K562 (cell line): Measurements from ENCODE around the gene DDR1. TPM values are rescaled to one million over a fixed set of nuclear protein-coding genes. Genes with fewer than 3 reads are reported as not detected.

Source experiments
- ARID2 ChIP-seq: fragments of 450-650 bp; IDR thresholded peaks from 2 replicates; pipeline ENCODE4 v1.6.1; 2017; ENCODE audit warnings: antibody characterized with exemption, mild to moderate bottlenecking
- BCOR ChIP-seq: fragments of 450-650 bp; IDR thresholded peaks from 2 replicates; pipeline ENCODE4 v1.6.1; 2016
- ETV1 ChIP-seq: fragments of 450-650 bp; conservative IDR thresholded peaks from 2 replicates; pipeline ENCODE4 v1.6.1; 2016; ENCODE audit warnings: missing genetic modification characterization, control low read depth, low read depth, missing compliant biosample characterization
- GABPA ChIP-seq: fragments of 200-800 bp; sonication (Bioruptor generic); conservative IDR thresholded peaks from 2 replicates; pipeline ENCODE4 v1.6.1; 2016; ENCODE audit warnings: low read depth, missing genetic modification characterization, missing compliant biosample characterization
- HDAC1 ChIP-seq, 2 experiments: fragments of 450-650 bp; IDR thresholded peaks; 2 replicates each; pipeline ENCODE4 v1.6.1; 2016 to 2017; ENCODE audit warnings: inconsistent platforms in 1 of 2, mild to moderate bottlenecking in 1 of 2, moderate library complexity in 1 of 2
- HEY1 ChIP-seq: fragments of 250-450 bp; sonication (Bioruptor Pico); IDR thresholded peaks from 2 replicates; pipeline ENCODE4 v1.5.0; 2020; ENCODE audit warnings: mild to moderate bottlenecking, moderate library complexity, borderline replicate concordance
- MBD1 ChIP-seq: fragments of 250-450 bp; sonication (Bioruptor Pico); IDR thresholded peaks from 2 replicates; pipeline ENCODE4 v1.8.0; 2022; ENCODE audit warnings: inconsistent platforms
- MXI1 ChIP-seq: IDR thresholded peaks from 2 replicates; pipeline ENCODE4 v1.6.1; 2011; ENCODE audit warnings: low read depth, mild to moderate bottlenecking, improper control_type of control experiment, low read length
- NCOR1 ChIP-seq: fragments of 450-650 bp; IDR thresholded peaks from 2 replicates; pipeline ENCODE4 v1.6.1; 2016; ENCODE audit warnings: mild to moderate bottlenecking, moderate library complexity
- ZBTB17 ChIP-seq: fragments of 450-650 bp; formaldehyde crosslinking; IDR thresholded peaks from 2 replicates; pipeline ENCODE4 v1.4.0; 2020; ENCODE audit warnings: mild to moderate bottlenecking
- ZBTB33 ChIP-seq: sonication (generic); formaldehyde crosslinking; IDR thresholded peaks from 2 replicates; pipeline ENCODE4 v1.8.1; 2023; ENCODE audit warnings: mild to moderate bottlenecking, missing genetic modification reagents
- ZBTB40 ChIP-seq, 2 experiments: fragments of 450-650 bp in 1 of 2; sonication (generic) in 1 of 2; formaldehyde crosslinking in 1 of 2; IDR thresholded peaks; 2 replicates each; pipeline versions ENCODE4 v1.7.1 to v1.9.0; 2016 to 2022; ENCODE audit warnings: inconsistent platforms in 1 of 2, mild to moderate bottlenecking in 1 of 2, missing genetic modification reagents in 1 of 2
- ZNF408 ChIP-seq: fragments of 250-450 bp; sonication (Bioruptor Pico); IDR thresholded peaks from 2 replicates; pipeline ENCODE4 v1.4.0; 2020; ENCODE audit warnings: low read depth, mild to moderate bottlenecking, moderate library complexity
- ZNF431 ChIP-seq: sonication (generic); formaldehyde crosslinking; IDR thresholded peaks from 2 replicates; pipeline ENCODE4 v1.8.0; 2022; ENCODE audit warnings: mild to moderate bottlenecking, missing genetic modification reagents
- polyA plus RNA-seq, 8 experiments: library from polyadenylated mRNA; depleted of rRNA in 4 of 8; stranded (reverse) in 5 of 8; unstranded in 3 of 8; fragments of >200 nt; fragmentation: Nextera tagmentation in 2 of 8; fragmentation: Illumina TruSeq in 1 of 8; extraction: Ambion mirVana in 2 of 8; extraction: Trizol in 1 of 8; gene quantifications; 2 replicates each; pipeline versions ENCODE4 v1.2.1 to v1.2.3, GENCODE V29; 2011 to 2014; ENCODE audit warnings: inconsistent platforms in 1 of 8, missing spikeins in 1 of 8
- total RNA-seq, 7 experiments: library from RNA; depleted of rRNA in 6 of 7; stranded (reverse); fragments of >200 nt in 6 of 7; fragmentation: Illumina TruSeq in 2 of 7; extraction: Trizol in 2 of 7; gene quantifications; 2 replicates each; pipeline versions ENCODE4 v1.2.1 to v1.2.3, GENCODE V29; 2011 to 2021; ENCODE audit warnings: low replicate concordance in 1 of 7

The DDR1 gene
- total and polyA plus RNA-seq, 9 of the 15 experiments (the other 6 are each of a cell fraction or from before 2014, with no cell fraction given), result 1.4 to 44.6 (median 12.2) TPM

DNA sequence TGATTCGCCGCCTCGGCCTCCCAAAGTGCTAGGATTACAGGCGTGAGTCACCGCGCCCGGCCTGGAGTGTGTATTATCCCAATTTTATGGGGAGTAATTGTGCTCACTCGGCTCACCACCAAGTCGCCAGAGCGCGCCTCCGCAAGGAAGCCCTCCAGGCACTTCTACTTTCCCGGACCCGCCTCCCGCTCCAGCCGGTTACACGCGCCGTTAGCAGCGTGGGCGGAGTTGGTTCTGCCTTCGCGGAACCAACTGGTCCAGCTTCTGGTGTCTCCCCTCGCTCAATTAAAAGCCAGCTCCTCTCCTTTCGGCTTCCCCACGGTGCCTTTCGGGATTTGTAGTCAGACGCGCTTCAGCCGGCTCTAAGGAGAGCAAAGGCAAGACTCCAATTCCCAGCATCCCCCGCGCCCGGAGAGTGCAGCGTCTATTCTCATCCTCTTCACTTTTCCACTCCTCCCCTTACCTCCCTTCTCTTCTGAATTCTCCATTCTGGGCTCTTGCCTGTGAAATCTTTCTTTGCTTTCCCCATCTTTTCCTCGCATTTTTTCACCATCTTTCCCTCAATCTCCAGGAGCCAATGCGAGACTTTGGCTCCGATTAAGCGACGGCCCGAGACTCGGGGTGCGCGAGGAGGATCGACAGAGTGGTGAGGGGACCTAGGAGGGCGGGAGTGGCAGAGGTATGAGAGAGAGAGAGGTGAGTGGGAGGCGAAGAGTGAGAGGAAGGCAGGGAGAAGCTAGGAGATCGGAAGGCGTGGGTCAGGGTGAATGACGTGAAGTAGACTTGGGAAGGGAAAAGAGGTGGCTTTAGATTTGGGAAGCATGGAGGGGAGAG lies 23.7 kb downstream of the DDR1 start, which contains the start of gene GTF2H4 (continued):
- peak; percentile 0 for TF ChIP-seq ZBTB33
- peak; percentile 59 to 88; a peak in 2 of 4 replicates for TF ChIP-seq HDAC1 (IDR thresholded peaks at IDR 0.05)
- peak; percentile 100 for TF ChIP-seq BCOR
- no peak for TF ChIP-seq MBD1 (CRISPR knock-in tag)
- TF ChIP-seq MXI1, result peak; percentile 87
- TF ChIP-seq ZBTB40 (IDR thresholded peaks at IDR 0.05), result peak; percentile 98
- TF ChIP-seq ZBTB40 (CRISPR knock-in tag; IDR thresholded peaks at IDR 0.05), result no peak
- no peak for TF ChIP-seq ZNF408 (CRISPR knock-in tag)
- TF ChIP-seq ZBTB17 (CRISPR knock-in tag), result peak; percentile 90
- TF ChIP-seq GABPA (tag), result peak; percentile 94
- TF ChIP-seq NCOR1, result no peak
- TF ChIP-seq HEY1 (CRISPR knock-in tag), result no peak
- TF ChIP-seq ZNF431, result peak; percentile 49; the same call in 1 of the 2 replicates
- peak; percentile 81 for TF ChIP-seq ETV1 (tag)
- TF ChIP-seq ARID2, result peak; percentile 52; the same call in 1 of the 2 replicates
